GM12865 (cell line): ENCODE results near the gene BHLHA15.
"Not testable (repeated sequence)": the region's sequence is repeated elsewhere in the genome, so short reads cannot be mapped to it uniquely, and the experiment has no call there.

Experiments
- DNase-seq: peaks from one replicate; pipeline ENCODE4 v3.0.0; 2010; ENCODE audit warnings: low read depth
- H3K4me3 ChIP-seq: 2 replicates; pipeline ENCODE4 v1.5.1; 2011; ENCODE audit warnings: mild to moderate bottlenecking, low read depth, low read length, control low read depth
- TF ChIP-seq, protein P1 (sequence below): IDR thresholded peaks from 2 replicates; pipeline ENCODE4 v1.5.1; 2011; ENCODE audit warnings: low read length, control low read depth, low read depth, inconsistent platforms; ENCODE audit not compliant: insufficient read depth; ENCODE audit errors: missing control alignments

The BHLHA15 gene

DNA sequence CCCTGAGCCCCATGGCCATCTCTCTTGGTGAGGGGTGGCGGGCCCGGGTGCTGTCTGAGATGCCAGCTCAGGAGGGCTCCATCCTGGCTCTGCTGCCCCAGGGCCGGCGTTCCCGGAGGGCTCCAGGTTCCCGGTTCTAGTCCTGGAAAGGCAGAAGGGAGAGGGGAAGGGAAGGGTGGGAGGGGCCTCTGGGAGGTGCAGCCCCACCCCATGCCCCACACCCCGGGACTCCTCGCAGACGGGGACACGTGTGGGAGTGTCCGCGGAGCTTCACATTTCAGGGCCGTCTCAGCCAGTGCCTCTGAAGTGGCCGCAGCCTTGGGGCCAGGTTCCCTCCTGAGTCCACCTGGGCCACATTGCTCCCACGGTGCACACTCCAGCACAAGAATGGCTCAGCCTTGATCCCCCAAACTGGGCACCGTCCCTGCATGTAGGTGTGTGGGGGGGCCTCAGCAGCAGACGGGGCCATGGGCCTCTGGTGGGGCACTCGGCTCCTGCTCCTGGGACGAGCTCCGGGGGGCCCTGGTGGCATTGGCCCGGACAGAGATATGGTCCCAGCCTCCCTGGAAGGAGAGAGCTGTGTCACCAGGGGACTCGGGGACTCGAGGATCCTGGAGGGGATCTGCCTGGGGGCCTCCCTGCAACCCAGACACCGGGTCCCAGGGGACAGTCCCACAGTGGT is 5.8 kb downstream of the BHLHA15 start:
- H3K4me3 ChIP-seq, result no peak overlapping the region
- no peak for DNase-seq
- TF ChIP-seq, protein P1, sequence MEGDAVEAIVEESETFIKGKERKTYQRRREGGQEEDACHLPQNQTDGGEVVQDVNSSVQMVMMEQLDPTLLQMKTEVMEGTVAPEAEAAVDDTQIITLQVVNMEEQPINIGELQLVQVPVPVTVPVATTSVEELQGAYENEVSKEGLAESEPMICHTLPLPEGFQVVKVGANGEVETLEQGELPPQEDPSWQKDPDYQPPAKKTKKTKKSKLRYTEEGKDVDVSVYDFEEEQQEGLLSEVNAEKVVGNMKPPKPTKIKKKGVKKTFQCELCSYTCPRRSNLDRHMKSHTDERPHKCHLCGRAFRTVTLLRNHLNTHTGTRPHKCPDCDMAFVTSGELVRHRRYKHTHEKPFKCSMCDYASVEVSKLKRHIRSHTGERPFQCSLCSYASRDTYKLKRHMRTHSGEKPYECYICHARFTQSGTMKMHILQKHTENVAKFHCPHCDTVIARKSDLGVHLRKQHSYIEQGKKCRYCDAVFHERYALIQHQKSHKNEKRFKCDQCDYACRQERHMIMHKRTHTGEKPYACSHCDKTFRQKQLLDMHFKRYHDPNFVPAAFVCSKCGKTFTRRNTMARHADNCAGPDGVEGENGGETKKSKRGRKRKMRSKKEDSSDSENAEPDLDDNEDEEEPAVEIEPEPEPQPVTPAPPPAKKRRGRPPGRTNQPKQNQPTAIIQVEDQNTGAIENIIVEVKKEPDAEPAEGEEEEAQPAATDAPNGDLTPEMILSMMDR, result no peak

DNA sequence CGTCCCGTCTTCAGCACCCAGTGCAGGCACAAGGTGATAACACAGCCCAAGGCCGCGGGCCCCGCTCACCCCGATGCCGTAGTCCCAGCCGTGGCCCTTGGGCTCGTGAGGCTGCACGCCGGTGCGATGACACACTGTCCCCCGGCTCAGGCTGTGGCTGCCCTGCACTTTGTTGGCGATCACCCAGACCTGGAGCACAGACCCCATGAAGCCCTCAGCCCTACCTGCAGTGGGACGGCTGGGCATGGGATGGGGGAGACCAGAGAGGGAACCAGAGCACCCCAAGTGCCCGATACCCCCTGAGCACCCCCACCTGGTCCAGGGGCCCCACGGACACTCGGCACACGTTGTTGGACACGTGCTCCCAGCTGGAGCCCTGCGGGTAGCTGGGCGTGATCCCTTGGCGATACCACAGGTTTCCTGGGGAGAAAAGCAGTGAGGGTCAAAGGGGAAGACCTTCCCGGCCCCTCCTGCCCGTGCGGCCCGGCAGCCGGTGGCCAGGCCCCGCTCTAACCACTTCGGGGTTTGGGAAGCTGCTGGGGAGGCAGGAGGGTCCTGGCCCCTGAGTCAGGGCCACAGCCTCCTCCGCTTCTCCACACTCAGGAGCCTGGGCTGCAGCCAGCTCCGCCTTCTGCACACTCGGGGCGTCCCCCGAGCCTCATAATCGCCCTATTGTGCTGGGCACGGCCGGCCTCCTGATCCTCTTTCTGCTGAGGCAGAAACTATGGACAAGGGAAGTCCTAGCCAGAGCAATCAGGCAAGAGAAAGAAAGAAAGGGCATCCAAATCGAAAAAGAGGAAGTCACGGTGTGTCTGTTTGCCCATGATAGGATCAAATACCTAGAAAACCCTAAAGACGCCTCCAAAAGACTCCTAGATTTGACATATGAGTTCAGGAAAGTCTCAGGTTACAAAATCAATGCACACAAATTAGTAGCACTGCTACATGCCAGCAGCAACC is 6.7 kb downstream of the BHLHA15 start:
- H3K4me3 ChIP-seq, result no peak overlapping the region
- TF ChIP-seq, protein P1, result no peak
- no peak for DNase-seq

DNA sequence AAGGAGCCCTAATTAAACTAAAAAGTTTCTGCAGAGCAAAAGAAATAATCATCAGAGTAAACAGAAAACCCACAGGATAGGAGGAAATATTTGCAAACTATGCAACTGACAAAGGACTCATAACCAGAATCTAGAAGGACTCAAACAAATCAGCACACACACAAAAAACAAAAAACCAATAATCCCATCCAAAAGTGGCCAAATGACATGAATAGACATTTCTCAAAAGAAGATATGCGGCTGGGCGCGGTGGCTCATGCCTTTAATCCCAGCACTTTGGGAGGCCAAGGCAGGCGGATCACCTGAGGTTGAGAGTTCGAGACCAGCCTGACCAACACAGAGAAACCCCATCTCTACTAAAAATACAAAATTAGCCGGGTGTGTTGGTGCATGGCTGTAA is 8.1 kb downstream of the BHLHA15 start:
- H3K4me3 ChIP-seq, result not testable (repeated sequence)

DNA sequence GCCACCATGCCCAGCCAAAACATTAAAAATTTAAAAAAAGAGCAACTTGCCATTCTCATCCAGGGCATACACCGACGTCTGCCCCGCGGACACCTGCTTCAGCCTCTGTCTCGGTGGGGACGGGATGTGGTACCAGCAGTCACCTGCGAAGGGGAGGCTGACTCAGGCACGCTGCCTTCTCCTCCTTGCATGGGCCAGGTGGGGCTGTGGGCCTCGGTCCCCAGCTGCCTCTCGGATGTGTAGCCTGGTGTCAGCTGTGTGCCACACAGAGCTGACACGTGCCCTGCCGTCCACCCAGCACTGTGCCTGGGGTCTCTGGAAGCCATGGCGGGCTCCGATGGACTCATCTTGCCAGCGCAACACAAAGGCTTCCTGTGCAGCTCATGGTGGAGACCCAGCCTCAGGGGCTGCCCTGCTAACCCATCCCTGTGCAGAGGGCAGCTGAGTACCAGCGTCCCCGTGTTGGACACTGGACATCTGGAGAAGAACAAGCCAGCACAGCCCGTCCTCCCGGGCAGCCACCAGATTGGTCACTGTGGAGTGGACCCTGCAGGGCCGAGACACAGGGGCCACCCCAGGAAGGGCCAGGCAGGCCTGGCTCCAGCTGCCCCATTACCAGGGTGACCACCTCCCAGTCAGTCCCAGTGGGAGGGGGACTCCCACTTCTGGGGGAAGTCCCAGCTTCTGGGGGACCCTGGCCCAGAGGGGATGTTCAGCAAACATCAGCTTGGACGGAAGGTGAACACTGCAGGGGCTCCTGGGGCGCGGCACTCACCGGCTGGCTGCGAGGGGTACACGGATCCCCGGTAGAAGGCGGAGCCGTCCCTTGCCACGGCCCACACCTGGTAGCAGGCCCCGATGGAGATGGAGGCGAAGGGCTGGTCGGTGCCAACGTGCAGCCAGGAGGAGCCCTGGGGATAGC is 10.6 kb downstream of the BHLHA15 start:
- no peak overlapping the region for H3K4me3 ChIP-seq
- DNase-seq, result no peak
- TF ChIP-seq, protein P1, result no peak

More for the DNA sequence above, 8.1 kb downstream of the BHLHA15 start:
- peak; percentile 67 for DNase-seq

DNA sequence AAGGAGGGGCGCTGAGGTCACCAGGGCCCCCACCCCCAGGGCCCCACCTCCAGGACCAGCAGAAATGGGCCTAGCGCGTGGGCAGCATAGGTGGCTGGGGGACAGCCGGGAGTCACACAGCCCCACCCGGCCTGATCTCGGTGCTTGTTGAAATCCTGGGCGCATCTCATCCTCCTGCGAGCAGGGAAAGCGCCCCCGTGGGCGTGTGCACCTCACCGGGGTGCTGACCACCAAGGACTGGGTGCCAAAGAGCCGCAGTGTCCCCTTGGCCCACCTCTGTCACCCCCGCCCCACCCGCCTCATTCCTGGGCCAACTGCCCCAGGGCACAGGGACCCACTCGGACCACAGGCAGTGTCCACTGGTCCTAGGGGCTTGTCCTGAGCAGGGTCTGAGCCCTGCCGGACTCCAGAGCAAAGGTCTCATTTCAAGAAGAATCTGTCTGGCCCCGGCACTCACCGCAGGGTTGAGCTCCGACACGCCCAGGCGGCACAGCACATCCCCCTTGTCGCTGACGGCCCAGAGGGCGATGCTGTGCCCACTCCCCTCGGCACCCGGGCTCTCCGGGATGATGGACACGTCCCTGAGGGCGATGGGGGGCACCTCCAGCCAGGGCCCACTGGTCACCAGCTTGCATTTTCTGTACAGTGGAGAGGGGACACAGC is 11.4 kb downstream of the BHLHA15 start:
- H3K4me3 ChIP-seq, result no peak overlapping the region
- no peak for DNase-seq
- TF ChIP-seq, protein P1, result no peak

DNA sequence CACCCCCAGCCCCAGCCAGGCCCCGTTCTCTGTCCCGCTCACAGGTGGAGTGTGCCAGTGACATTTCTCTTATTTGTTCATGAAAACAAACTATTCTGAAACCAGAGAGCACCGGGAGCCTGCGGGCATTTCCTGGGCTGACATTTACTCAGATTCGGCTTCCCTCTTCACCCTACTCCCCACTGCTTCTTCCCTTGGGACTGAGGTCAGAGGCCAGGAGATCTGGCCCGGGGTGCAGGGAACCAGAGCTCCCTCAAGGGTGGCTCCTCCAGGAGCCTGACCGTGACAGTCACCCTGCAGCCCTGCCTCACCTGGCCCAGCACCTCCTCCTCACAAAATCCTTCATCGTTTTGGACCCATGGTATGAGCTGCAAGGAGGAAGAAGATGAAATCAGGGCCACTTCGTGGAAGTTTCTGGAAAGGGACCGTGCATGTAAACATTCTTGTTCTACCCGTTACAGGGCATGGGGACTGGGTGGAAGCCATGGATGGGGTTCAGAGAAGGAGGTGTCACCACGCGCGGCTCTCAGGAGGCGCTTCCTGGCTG is 12.2 kb downstream of the BHLHA15 start:
- TF ChIP-seq, protein P1, result no peak
- no peak for DNase-seq

More for the DNA sequence above, 12.2 kb downstream of the BHLHA15 start:
- H3K4me3 ChIP-seq, result no peak overlapping the region
